GM23338 (cell line): Measurements from ENCODE around the gene ASTL. TPM values are rescaled to one million over a fixed set of nuclear protein-coding genes. Genes with fewer than 3 reads are reported as not detected.

Experiments
- ATAC-seq: fragments of 200-7000 bp; cut with Tn5 transposase; 3 replicates; pipeline ENCODE4 v1.9.1; 2020
- DNase-seq: peaks from one replicate; pipeline ENCODE4 v3.0.0-alpha.2; 2015; ENCODE audit warnings: low spot score
- H2AFZ ChIP-seq: fragments of 200-600 bp; sonication (generic); 2 replicates; pipeline ENCODE4 v1.8.0; 2016; ENCODE audit warnings: antibody characterized with exemption, mild to moderate bottlenecking, moderate library complexity
- H3F3A ChIP-seq: fragments of 200-600 bp; sonication (generic); replicated peaks from 2 replicates; pipeline ENCODE4 v1.8.0; 2017; ENCODE audit warnings: antibody characterized with exemption, mixed run types, low read depth
- H3K27ac ChIP-seq: fragments of 200-600 bp; sonication (generic); 2 replicates; pipeline ENCODE4 v1.6.1; 2016; ENCODE audit warnings: low read depth
- H3K27me3 ChIP-seq: fragments of 200-600 bp; sonication (generic); 2 replicates; pipeline ENCODE4 v1.8.0; 2016; ENCODE audit warnings: mild to moderate bottlenecking, mixed run types, moderate library complexity; ENCODE audit not compliant: insufficient read depth
- H3K36me3 ChIP-seq: fragments of 200-600 bp; sonication (generic); 2 replicates; pipeline ENCODE4 v1.8.0; 2016; ENCODE audit warnings: mild to moderate bottlenecking; ENCODE audit not compliant: insufficient read depth
- H3K4me1 ChIP-seq: fragments of 200-600 bp; sonication (generic); 2 replicates; pipeline ENCODE4 v1.8.0; 2016; ENCODE audit warnings: mild to moderate bottlenecking, moderate library complexity; ENCODE audit not compliant: insufficient read depth
- H3K4me2 ChIP-seq: fragments of 200-600 bp; sonication (generic); 2 replicates; pipeline ENCODE4 v1.7.1; 2017; ENCODE audit warnings: mixed run types
- H3K4me3 ChIP-seq: fragments of 200-600 bp; sonication (generic); 2 replicates; pipeline ENCODE4 v1.6.1; 2016; ENCODE audit warnings: mixed run types
- H3K79me2 ChIP-seq: fragments of 200-600 bp; sonication (generic); replicated peaks from 2 replicates; pipeline ENCODE4 v1.8.0; 2017; ENCODE audit warnings: mild to moderate bottlenecking; ENCODE audit not compliant: insufficient read depth
- H3K9me2 ChIP-seq: fragments of 200-600 bp; sonication (generic); 2 replicates; pipeline ENCODE4 v1.8.0; 2017; ENCODE audit not compliant: insufficient read depth
- H4K20me1 ChIP-seq: fragments of 200-600 bp; sonication (generic); replicated peaks from 2 replicates; pipeline ENCODE4 v1.8.0; 2017; ENCODE audit warnings: mild to moderate bottlenecking; ENCODE audit not compliant: insufficient read depth
- H3K27ac Mint-ChIP-seq: 2 replicates; pipeline ENCODE4 v1.8.0; 2020; ENCODE audit warnings: inconsistent platforms, mild to moderate bottlenecking, moderate library complexity, mixed read lengths
- H3K27me3 Mint-ChIP-seq: 3 replicates; pipeline ENCODE4 v1.8.0; 2022; ENCODE audit warnings: low read depth, mild to moderate bottlenecking, moderate library complexity, mixed read lengths, inconsistent platforms; ENCODE audit not compliant: insufficient read depth, poor library complexity
- H3K36me3 Mint-ChIP-seq: 3 replicates; pipeline ENCODE4 v1.8.0; 2021; ENCODE audit warnings: low read depth, mild to moderate bottlenecking, inconsistent platforms, moderate library complexity, mixed read lengths
- H3K4me1 Mint-ChIP-seq: 3 replicates; pipeline ENCODE4 v1.8.0; 2020; ENCODE audit warnings: mild to moderate bottlenecking, inconsistent platforms, mixed read lengths
- H3K4me3 Mint-ChIP-seq: 3 replicates; pipeline ENCODE4 v1.8.0; 2021; ENCODE audit warnings: moderate library complexity, mild to moderate bottlenecking, inconsistent platforms, mixed read lengths
- H3K9me3 Mint-ChIP-seq: 3 replicates; pipeline ENCODE4 v1.8.0; 2020; ENCODE audit warnings: moderate library complexity, mild to moderate bottlenecking, inconsistent platforms, mixed read lengths
- POLR2AphosphoS5 ChIP-seq: IDR thresholded peaks from 2 replicates; pipeline ENCODE4 v1.6.1; 2016; ENCODE audit warnings: antibody characterized with exemption, low read depth
- polyA plus RNA-seq: library from polyadenylated mRNA; unstranded; fragments of >200 nt; fragmentation: Nextera tagmentation; extraction: Ambion mirVana; gene quantifications from 2 replicates; pipeline ENCODE4 v1.2.1, GENCODE V29; 2016
- total RNA-seq: library from RNA; depleted of rRNA; stranded (reverse); fragments of >200 nt; shearing (Covaris generic); gene quantifications from 2 replicates; pipeline ENCODE4 v1.2.3, GENCODE V29; 2014; rRNA removed
- TF ChIP-seq, protein P1 (sequence below), 2 experiments: fragments of 200-600 bp in 1 of 2; sonication (generic) in 1 of 2; conservative IDR thresholded peaks; 2 replicates each; pipeline versions ENCODE4 v1.5.1 to v1.6.1; 2016 to 2017; ENCODE audit warnings: antibody characterized with exemption in 2 of 2, low read depth in 2 of 2, mild to moderate bottlenecking in 2 of 2, moderate library complexity in 1 of 2
- TF ChIP-seq, protein P2 (sequence below): fragments of 250-450 bp; sonication (Bioruptor Pico); IDR thresholded peaks from 2 replicates; pipeline ENCODE4 v1.5.0; 2020; ENCODE audit warnings: mild to moderate bottlenecking, moderate library complexity

ASTL gene
- total and polyA plus RNA-seq, 2 experiments from 2014 or later, result 0.23 TPM; not detected in 1

DNA sequence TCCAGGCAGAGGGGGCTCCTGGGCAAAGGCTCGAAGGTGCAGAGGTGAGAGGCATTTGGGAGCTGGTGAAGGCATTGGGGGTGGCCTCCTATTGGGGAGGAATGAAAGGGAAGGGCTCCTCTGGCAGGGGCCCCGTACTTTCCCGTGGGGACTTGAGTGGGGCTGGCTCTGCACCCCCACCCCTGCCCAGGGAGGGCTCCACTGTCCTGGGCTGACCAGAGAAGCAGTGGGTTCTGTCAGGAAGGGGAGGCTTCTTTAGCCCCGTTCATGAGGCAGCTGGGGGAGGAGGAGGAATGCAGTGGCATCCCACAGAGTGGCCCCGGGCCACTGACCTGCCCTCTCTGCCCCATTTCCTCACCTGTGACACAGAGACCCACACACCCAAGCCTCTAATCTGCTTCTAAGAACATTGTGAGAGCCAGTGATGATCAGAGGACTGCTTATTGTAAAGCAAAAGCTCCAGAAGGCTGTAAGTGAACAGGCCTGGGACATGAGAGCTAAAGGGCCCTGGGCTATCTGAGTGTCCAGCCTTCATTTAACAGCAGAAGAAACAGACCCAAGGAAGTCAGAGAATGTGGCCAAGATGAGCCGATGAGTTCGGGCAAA lies 65.0 kb downstream of the ASTL start:
- Histone ChIP-seq H3K4me3 (no peak overlapping the region), H3K79me2 (no peaks in the 10 kb centered on the region), H3K36me3 (no peaks in the 10 kb centered on the region), H2AFZ (no peak overlapping the region), H3K27ac (no peak overlapping the region), H3K9me2 (no peaks in the 10 kb centered on the region), H3F3A (no peaks in the 10 kb centered on the region), H3K4me2 (no peak overlapping the region), H3K4me1 (no peaks in the 10 kb centered on the region), H3K27me3 (no peaks in the 10 kb centered on the region), H4K20me1 (no peaks in the 10 kb centered on the region)
- Mint-ChIP-seq H3K36me3 (no peaks in the 10 kb centered on the region), H3K4me3 (no peak overlapping the region), H3K27ac (no peak overlapping the region), H3K27me3 (peaks cover 3% of the 10 kb centered on the region), H3K4me1 (no peaks in the 10 kb centered on the region; the same call in 2 of the 3 replicates), H3K9me3 (no peaks in the 10 kb centered on the region)
- TF ChIP-seq POLR2AphosphoS5, result no peak
- TF ChIP-seq, protein P1, sequence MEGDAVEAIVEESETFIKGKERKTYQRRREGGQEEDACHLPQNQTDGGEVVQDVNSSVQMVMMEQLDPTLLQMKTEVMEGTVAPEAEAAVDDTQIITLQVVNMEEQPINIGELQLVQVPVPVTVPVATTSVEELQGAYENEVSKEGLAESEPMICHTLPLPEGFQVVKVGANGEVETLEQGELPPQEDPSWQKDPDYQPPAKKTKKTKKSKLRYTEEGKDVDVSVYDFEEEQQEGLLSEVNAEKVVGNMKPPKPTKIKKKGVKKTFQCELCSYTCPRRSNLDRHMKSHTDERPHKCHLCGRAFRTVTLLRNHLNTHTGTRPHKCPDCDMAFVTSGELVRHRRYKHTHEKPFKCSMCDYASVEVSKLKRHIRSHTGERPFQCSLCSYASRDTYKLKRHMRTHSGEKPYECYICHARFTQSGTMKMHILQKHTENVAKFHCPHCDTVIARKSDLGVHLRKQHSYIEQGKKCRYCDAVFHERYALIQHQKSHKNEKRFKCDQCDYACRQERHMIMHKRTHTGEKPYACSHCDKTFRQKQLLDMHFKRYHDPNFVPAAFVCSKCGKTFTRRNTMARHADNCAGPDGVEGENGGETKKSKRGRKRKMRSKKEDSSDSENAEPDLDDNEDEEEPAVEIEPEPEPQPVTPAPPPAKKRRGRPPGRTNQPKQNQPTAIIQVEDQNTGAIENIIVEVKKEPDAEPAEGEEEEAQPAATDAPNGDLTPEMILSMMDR (conservative IDR thresholded peaks at IDR 0.05; ENCODE audit: low read depth in 2 of 2), result no peak
- TF ChIP-seq, protein P2, sequence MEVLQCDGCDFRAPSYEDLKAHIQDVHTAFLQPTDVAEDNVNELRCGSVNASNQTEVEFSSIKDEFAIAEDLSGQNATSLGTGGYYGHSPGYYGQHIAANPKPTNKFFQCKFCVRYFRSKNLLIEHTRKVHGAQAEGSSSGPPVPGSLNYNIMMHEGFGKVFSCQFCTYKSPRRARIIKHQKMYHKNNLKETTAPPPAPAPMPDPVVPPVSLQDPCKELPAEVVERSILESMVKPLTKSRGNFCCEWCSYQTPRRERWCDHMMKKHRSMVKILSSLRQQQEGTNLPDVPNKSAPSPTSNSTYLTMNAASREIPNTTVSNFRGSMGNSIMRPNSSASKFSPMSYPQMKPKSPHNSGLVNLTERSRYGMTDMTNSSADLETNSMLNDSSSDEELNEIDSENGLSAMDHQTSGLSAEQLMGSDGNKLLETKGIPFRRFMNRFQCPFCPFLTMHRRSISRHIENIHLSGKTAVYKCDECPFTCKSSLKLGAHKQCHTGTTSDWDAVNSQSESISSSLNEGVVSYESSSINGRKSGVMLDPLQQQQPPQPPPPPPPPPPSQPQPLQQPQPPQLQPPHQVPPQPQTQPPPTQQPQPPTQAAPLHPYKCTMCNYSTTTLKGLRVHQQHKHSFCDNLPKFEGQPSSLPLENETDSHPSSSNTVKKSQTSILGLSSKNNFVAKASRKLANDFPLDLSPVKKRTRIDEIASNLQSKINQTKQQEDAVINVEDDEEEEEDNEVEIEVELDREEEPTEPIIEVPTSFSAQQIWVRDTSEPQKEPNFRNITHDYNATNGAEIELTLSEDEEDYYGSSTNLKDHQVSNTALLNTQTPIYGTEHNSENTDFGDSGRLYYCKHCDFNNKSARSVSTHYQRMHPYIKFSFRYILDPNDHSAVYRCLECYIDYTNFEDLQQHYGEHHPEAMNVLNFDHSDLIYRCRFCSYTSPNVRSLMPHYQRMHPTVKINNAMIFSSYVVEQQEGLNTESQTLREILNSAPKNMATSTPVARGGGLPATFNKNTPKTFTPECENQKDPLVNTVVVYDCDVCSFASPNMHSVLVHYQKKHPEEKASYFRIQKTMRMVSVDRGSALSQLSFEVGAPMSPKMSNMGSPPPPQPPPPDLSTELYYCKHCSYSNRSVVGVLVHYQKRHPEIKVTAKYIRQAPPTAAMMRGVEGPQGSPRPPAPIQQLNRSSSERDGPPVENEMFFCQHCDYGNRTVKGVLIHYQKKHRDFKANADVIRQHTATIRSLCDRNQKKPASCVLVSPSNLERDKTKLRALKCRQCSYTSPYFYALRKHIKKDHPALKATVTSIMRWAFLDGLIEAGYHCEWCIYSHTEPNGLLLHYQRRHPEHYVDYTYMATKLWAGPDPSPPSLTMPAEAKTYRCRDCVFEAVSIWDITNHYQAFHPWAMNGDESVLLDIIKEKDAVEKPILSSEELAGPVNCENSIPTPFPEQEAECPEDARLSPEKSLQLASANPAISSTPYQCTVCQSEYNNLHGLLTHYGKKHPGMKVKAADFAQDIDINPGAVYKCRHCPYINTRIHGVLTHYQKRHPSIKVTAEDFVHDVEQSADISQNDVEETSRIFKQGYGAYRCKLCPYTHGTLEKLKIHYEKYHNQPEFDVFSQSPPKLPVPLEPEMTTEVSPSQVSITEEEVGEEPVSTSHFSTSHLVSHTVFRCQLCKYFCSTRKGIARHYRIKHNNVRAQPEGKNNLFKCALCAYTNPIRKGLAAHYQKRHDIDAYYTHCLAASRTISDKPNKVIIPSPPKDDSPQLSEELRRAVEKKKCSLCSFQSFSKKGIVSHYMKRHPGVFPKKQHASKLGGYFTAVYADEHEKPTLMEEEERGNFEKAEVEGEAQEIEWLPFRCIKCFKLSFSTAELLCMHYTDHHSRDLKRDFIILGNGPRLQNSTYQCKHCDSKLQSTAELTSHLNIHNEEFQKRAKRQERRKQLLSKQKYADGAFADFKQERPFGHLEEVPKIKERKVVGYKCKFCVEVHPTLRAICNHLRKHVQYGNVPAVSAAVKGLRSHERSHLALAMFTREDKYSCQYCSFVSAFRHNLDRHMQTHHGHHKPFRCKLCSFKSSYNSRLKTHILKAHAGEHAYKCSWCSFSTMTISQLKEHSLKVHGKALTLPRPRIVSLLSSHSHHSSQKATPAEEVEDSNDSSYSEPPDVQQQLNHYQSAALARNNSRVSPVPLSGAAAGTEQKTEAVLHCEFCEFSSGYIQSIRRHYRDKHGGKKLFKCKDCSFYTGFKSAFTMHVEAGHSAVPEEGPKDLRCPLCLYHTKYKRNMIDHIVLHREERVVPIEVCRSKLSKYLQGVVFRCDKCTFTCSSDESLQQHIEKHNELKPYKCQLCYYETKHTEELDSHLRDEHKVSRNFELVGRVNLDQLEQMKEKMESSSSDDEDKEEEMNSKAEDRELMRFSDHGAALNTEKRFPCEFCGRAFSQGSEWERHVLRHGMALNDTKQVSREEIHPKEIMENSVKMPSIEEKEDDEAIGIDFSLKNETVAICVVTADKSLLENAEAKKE, result no peak
- no peak for ATAC-seq
- DNase-seq, result no peak

Other genes with a start within 250 kb of the ASTL start
- 11.2 and 16.2 TPM in 2 replicates for gene ANKRD36C, start 146.7 kb downstream of the ASTL start, total RNA-seq
- gene ANKRD36C, start 146.7 kb downstream of the ASTL start, polyA plus RNA-seq, result 16.6 and 16.8 TPM in 2 replicates
- 2.0 and 2.2 TPM in 2 replicates for gene GPAT2, start 103.6 kb downstream of the ASTL start, total RNA-seq
- 1.4 and 1.6 TPM in 2 replicates for gene GPAT2, start 103.6 kb downstream of the ASTL start, polyA plus RNA-seq
- 5.9 and 7.9 TPM in 2 replicates for gene ADRA2B, start 21.9 kb downstream of the ASTL start, total RNA-seq
- 1.5 and 1.7 TPM in 2 replicates for gene ADRA2B, start 21.9 kb downstream of the ASTL start, polyA plus RNA-seq
- gene DUSP2, start 6.9 kb upstream of the ASTL start, total RNA-seq, result 10.5 and 13.0 TPM in 2 replicates
- 6.4 and 6.6 TPM in 2 replicates for gene DUSP2, start 6.9 kb upstream of the ASTL start, polyA plus RNA-seq
- 222 TPM in 2 replicates for gene STARD7, start 70.3 kb upstream of the ASTL start, total RNA-seq
- 72.0 and 72.2 TPM in 2 replicates for gene STARD7, start 70.3 kb upstream of the ASTL start, polyA plus RNA-seq
- 19.9 and 24.6 TPM in 2 replicates for gene TMEM127, start 127.5 kb upstream of the ASTL start, total RNA-seq
- 4.5 and 4.9 TPM in 2 replicates for gene TMEM127, start 127.5 kb upstream of the ASTL start, polyA plus RNA-seq
- 87.0 and 119 TPM in 2 replicates for gene CIAO1, start 127.7 kb upstream of the ASTL start, total RNA-seq
- 44.1 and 48.8 TPM in 2 replicates for gene CIAO1, start 127.7 kb upstream of the ASTL start, polyA plus RNA-seq
- 174 and 179 TPM in 2 replicates for gene SNRNP200, start 167.0 kb upstream of the ASTL start, total RNA-seq
- gene SNRNP200, start 167.0 kb upstream of the ASTL start, polyA plus RNA-seq, result 70.7 and 72.3 TPM in 2 replicates
- gene ITPRIPL1, start 186.8 kb upstream of the ASTL start, total RNA-seq, result 9.3 and 14.0 TPM in 2 replicates
- 4.5 and 5.3 TPM in 2 replicates for gene ITPRIPL1, start 186.8 kb upstream of the ASTL start, polyA plus RNA-seq
- 39.2 and 50.8 TPM in 2 replicates for gene NCAPH, start 197.3 kb upstream of the ASTL start, total RNA-seq
- 28.4 and 30.2 TPM in 2 replicates for gene NCAPH, start 197.3 kb upstream of the ASTL start, polyA plus RNA-seq